NCI-H1930 (cell line): ENCODE data around the gene CCNJ.
"Not testable (repeated sequence)": the region's sequence is repeated elsewhere in the genome, so short reads cannot be mapped to it uniquely, and the experiment has no call there.

Experiments used
- DNase-seq, 2 experiments: peaks; one replicate each; lab custom pipeline; 2025; lab: John Stamatoyannopoulos, UW

The CCNJ gene, protein sequence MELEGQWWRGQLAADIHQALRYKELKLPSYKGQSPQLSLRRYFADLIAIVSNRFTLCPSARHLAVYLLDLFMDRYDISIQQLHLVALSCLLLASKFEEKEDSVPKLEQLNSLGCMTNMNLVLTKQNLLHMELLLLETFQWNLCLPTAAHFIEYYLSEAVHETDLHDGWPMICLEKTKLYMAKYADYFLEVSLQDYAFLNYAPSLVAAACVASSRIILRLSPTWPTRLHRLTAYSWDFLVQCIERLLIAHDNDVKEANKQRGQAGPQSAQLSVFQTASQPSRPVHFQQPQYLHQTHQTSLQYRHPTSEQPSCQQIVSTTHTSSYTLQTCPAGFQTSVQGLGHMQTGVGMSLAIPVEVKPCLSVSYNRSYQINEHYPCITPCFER

DNA sequence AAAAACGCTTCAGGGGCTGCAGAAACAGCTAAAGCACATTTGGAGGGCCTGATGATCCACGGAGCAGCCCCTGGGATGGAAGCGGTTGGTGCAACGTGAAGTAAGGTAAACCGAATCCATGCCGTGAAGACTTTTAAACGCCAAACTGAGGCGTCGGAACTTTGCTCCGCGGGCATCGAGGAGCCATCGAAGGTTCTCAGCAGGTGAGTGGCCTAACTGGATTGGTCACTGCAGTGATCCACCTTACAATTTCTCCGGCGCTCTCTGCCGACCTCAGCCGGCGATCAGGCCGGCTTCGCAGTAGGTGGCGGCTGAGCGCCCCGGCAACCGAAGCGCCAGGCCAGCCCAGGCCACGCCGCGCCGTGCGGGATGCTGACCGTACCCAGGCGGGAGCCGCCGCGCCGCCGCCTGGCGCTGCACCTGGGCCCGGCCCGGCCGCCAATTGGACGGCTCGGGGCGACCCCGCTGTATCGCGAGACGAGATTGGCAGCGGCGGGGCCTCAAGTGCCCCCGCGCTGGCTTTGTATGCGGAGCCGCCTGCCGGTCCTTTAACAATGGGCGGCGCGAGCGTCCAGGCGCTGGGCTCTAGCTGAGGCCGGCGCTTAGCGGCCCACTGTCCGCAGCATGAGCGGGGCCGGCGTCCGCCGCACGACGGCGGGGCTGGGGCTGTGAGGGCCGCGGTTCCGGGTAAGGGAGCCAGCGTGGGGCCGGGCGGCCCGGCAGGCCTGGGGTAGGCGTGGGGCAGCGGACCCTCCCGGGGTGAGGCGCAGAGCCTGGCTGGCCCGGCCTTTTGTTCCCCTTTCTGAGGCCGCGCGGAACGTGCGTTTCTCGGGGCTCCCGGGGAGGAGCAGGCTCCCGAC is at the start of gene CCNJ:
TSS of gene CCNJ (plus strand) at position 551 of the 860 bp plus-strand sequence. CDS start 811 bp downstream, outside the sequence.
- DNase-seq = peak; percentile 72 to 84

DNA sequence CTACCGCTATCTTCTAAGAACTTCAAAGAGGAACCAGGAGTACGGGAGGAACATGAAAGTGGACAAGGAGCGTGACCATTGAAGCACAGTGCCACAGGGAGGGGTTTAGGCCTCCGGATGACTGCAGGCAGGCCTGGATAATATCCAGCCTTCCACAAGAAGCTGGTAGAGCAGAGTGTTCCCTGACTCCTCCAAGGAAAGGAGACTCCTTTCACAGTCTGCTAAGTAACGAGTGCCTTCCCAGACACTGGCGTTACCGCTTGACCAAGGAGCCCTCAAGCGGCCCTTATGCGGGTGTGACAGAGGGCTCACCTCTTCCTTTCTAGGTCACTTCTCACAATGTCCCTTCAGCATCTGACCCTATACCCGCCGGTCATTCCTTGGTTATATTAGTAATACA is 49.0 kb upstream of the CCNJ start:
- DNase-seq = not testable (repeated sequence)

- no peak for DNase-seq
These were observed 45.1 kb upstream of the CCNJ start for GRCh38 chr10:95998255-95998784.

- DNase-seq = no peak
These were observed 29.4 kb upstream of the CCNJ start for GRCh38 chr10:96013956-96014355.

- DNase-seq = no peak
These were observed 28.8 kb upstream of the CCNJ start for GRCh38 chr10:96014473-96015102.

DNA sequence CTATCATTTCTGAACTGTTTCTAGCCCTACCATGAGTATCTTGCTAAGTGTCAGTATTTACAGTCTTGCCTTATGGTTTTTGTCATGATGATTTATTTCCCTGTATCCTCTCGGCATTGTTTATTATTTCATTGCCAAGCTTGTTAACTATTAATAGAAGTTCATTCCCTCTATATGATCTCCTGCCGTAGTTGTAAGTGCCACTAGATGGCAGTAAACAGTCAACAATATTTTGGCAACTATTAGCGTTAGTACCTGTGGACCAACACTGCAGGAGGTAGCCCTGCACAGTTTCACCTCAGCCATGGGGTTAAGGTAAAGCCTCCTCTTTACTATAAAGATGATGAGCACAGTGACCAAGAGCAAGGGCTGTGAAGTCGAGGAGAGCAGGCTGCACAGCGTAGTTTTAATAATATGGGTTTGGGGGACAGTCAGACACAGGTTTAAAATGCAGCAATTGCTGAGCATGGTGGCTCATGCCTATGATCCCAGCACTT is 26.1 kb upstream of the CCNJ start:
- peak in 1 of 2 experiments; percentile 31 for DNase-seq

GRCh38 chr10:96021332-96021731 is 22.1 kb upstream of the CCNJ start:
- DNase-seq = no peak

DNA sequence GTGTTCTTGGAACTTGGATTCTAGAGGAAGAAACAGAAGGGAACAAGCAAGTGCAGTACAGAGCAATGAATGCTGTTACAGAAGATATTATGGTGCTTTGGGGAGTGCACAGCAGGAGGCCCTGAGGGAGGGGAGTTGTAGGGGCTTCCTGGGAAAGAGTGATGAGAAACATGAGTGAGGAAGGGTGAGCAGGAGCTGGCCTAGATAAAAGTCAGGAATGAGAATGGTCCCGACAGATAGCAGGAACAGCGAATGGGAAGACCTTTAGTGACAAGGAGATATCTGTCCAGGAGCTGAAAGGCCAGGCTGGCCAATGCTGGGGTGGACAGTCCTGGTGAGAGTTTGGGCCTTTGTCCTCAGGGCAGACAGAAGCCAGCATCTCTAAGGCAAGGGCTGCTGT is 20.6 kb upstream of the CCNJ start:
- DNase-seq = no peak

DNA sequence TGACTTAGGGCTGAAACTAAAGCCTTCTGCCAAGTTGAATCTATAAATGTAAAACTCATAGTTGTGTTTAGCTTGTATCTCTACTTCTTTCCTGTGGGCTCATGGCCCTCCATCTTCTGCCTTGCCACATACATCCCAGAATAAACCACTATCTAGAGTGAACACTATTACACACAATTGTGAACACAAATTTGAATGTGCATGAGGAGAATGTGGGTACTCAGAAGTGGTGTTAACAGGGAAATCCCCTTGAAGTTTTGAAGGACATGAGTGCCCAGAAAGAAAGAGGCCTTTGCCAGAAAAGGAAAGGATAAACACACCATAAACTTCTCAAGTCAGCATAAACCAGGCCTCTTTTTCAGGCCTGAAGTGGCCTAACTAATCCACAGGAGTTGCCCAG is 20.2 kb upstream of the CCNJ start:
- DNase-seq = no peak

DNA sequence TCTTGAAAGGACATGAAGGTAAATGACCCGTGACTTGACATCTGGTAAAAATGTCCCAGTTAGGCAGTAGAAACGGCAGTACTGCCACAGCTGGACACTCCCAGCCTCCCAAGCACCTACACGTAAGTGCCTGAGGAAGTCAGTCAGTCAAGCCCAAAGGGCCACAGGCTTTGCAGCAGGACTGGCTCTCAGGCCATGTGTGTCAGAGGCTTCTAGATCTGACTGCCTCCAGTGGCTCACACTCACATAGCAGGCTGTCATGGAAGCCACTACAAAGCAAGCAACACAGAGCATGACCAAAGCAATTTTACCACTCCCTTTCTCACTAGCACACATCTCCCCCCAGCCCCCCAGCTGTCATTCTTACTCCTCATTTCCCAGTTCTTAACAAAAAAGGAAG is 17.8 kb upstream of the CCNJ start:
- DNase-seq = no peak

DNA sequence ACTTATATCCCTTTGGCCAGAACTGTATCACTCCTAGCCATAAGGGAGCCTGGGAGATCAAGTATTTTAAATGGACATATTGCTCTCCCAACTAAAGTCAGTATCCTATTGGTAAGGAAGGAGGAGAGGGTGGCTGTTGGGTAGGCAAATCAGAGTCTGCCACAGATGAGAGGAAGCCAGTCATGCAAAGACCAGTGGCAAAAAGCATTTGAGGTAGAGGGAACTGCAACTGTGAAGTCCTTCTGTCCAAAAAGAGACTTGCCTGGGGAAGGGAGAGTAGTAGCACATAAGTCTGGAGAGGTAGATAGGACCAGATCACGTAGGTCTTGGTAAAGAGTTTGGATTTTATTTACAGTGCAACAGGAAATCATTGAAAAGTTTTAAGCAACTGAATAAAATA is 8.8 kb upstream of the CCNJ start:
- DNase-seq = no peak

DNA sequence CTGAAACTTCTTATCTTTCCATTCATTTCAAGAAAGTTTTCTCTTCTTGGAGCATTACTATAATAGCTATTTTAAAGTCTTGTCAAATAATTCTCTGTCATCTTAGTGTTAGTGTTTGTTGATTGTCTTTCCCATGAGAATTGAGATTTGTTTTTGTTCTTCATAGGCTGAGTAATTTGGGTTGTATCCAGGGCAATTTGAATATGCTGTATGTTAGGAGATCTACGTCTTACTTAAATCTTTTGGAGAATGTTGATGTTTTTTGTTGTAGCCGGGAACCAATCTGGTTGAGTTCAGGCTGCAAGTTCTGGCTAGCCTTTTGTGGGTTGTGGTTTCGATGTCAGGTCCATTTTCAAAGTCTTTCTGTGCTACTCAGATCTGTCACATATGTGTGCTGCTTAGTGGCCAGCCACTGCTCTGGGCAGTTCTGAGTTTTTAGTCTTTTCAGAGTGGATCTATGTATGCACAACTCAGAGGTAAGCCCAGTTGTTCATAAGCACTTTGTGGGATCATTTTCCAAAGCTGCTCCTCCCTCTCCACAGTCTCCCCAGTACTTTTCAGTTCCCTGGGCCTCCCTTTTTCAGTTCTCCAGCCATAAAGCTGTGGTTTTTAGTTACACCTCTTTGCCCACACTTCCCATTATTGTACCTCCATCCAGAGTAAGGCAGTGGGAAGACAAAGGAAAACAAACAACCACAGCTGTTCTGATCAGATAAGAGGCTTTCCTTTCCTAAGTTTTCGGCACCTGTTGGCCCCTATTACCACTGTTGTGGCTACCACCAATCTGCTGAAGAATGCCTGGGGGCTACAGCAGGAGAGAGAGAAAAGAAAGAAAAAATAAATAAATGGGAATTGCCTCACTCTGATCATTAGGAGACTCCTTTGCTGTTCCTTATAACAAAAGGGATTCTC is 4.7 kb upstream of the CCNJ start:
- no peak for DNase-seq

- DNase-seq = no peak
These were observed 2.2 kb upstream of the CCNJ start for GRCh38 chr10:96041146-96041545.

DNA sequence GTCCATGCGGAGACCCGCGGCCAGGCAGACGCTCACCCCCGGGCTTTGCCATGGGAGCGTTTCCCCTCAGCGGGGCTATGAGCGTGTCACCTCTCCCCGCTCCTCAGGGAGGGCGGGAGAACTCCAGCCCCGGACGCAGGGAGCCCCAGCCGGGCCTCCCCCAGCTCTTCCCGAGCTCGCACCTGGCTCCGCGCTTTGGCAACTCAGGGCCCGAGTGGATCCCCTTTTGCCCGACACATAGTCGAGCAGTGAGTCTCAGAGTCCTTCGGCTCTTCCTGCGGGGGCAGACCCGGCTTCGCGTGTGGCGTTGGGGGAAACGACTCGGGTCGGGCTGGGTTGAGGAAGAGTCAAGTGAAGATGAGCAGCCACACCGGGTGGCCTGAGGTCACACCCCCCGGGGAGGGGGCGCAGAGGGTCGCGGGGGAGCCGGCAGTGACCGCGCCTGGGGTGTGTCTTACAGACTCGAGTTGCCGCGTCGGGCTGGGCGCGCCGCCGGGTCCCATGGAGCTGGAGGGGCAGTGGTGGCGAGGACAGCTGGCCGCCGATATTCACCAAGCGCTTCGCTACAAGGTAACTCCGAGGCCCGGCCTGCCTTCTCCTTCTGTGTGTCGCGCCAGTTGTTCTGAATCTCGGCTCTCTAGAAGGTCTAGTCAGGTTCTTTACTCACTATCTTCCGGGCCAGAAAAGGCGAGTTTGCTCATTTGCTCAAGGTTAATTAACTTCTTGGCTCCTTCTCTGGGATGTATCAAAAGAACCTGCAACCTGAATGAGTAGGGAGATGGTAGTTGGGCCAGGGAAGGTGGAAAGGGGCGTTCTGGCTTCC is 721 bp downstream of the CCNJ start:
- DNase-seq = no peak

GRCh38 chr10:96044736-96045135 is 1.4 kb downstream of the CCNJ start:
- no peak for DNase-seq

DNA sequence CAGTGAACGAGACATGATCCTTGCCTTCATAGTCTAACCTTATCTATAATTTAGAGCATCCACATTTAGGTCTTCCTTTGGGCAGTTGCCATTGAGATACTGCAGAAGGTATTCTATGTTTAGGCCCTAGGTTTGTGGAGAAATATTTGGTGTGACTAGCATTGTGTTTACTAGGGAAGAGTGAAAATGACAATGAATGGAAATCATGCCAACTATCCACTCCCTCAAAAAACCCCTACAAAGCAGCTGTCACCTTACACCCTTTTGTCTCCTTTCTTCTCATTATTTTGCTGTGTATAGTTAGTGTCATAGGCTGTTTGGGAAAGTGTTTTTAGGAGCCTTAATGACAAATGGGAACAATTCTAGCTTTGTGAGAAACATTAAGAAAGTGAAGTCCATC is 3.2 kb downstream of the CCNJ start:
- no peak for DNase-seq

DNA sequence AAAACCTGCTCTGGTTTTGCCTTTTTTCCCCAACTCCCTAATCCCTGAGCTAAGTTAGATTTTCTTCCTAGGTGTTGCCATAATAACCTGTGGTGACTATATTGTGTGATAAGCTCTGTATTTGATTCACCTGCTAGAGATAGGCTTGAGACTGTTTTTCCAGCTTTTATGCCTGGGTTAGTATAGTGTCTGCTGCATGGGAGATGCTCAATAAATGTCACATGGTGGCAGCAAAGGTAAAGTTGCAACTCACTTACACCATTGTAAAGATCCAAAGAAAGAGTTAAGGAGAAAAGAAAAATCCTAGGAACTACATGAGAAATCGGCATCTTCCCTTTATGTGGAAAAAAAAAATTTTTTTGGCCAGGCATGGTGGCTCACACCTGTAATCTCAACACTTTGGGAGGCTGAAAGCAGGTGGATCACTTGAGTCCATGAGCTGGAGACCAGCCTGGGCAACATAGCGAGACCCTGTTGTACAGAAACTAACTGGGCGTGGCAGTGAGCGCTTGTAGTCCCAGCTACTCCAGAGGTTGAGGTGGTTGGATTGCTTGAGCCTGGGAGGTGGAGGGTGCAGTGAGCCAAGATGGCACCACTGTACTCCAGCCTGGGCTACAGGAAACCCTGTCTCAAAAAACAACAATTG is 3.7 kb downstream of the CCNJ start:
- no peak for DNase-seq

- not testable (repeated sequence) for DNase-seq
These were observed 4.5 kb downstream of the CCNJ start for GRCh38 chr10:96047925-96048324.

DNA sequence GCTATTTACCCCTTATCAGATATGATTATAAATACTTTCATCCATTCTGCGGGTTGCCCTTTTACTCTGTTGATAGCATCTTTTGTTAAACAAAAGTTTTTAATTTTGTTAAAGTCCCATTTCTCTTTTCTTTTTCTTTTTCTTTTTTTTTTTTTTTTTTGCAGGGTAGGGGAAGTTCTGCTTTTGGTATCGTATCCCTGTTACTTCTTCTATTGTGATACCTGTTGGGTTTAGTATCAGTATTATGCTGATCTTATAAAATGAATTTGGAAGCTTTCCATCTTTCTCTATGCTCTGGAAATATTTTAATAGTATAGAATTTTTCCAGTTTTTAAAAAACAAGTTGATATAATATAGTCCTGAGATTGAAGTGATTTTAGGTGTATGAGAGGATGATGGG is 6.0 kb downstream of the CCNJ start:
- DNase-seq = no peak

- no peak for DNase-seq
These were observed 10.6 kb downstream of the CCNJ start for GRCh38 chr10:96053985-96054384.
